ENCODE measurements around the gene MLKL.

Gene MLKL

DNA sequence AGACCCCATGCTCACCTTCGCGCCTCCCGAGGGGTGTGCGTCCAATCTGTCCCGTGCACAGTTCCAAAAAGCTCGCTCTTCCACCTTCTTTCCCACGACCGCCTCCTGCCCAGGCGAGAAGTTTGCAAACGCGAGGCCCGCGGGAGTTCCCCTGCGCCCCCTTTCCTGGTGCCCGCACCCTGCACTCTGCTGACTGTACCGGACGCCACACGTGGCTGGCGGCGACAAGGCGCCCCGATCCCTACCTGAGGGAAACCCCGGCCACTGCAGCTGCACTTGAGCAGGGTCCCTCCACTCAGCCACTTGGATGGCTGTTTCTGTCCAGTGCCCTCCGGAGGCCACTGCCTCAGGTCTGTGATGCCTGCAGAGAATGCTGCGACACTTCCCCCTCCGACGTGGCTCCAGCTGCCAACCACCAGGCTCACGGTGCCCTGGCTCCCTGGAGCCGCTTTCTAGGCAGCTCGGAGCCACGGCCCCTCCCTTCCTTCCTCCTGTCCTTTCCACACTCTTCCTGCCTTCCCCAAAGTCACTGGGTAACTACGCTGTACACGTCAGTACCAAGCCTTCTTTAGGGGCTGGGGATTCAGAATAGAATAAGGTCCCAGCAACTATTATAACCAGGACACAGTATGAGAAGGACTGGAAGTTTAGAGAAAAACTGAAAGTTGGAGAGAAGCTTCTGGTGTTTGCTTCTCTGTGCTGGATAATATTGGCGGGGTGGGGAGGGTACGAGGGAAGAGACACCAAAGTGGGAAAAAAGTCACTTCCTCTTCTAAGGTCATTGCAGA, at the start of gene MLKL:
MLKL (minus strand) TSS at position 425 of the 788 bp plus-strand sequence. CDS start 5,105 bp downstream, outside the sequence.
- DNase-seq: peak; percentile 57 to 65

DNA sequence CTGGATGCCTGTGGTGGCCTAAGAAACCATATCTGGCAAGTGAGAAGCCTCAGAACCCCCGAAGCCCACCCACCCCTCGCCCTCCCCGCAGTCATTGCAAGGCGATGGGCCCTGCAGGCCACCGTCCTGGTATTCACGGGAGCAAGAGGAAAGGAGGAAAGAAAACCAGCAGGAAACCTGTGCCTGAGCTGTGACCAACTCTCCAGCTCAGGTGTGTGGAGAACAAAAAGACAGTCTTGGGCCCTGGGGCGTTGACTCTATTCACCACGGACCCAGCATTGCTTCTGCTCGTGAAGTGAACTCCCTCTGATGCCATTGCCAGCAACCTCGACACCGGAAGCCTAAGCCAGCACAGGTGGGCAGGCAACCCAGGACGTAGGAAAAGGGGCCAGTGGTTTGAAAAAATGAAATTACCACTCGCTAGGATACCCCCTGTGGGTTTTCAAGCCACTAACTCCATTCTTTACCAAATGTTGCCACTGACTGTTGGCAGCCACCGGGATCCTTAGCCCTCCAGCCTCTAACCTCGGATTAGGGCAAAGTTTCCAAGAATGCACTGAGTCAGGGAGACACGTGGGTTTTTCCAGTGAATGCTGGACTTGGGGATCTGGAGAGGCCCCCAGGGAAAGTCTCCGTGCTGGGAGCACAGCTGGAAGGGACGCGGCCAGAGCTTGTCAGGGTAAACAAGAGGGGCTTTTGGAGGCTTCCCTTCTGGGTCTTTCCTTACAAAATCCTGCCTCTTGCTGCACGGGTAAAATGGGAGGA, 48.8 kb upstream of the MLKL start:
- no peak for DNase-seq

DNA sequence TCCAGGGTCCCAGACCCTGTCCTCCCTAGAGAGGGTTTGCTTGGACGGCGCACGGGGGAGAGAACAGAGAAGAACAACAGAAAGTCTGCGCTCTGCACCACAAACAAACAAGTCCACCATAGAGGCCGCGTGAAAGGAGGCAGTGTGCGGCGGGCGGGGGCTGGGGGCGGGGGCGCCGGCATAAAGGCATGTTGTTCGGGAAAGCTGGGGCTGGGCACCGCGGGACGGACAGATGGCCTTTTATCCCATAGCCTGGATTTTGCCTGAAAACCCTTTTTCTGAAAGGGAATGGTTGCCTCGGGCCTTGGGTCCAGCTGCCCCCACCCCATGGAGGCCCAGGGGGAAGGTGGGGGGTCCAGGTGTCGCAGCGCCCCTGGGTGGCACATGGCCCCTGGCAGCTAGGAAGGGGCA, 48.0 kb upstream of the MLKL start:
- no peak for DNase-seq

DNA sequence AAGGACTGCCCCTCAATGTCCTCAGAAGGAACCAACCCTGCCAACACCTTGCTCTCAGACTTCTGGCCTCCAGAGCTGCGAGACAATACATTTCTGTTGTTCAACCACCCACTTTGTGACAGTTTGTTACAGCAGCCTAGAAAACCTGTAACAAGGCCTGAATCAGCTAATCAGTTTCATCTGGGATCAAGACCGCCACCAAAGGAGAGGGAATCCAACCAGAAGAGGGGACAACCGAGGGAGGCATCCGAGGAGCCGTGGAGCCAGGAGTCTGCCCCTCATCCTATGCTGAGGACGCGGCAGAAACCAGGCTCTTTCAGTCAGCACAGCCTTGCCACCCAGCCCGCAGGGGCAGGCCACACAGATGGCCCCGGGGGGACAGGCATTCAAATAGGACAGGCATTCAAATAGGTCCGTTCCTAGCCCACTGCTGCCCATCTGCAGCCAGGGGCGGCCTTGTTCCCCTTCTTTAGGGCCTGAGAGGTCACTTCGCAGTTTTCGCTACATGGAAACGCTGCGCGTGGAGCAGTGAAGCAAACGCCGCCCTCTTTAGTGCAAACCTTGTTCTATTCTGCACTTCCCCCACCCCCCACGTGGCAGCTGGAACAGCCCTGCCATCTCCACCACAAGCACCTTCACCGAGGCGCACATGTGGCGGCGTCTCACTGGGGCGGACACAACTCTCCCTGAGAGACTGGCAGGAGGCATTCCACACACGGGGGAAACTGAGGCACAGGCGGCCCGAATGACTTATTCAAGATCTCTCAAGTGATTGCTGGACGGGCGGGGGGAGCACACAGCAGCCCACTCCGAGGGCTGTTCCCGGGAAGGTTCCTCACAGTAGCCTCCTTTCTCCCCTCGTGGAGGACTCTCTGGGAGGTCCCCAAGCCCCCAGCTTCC, 47.3 kb upstream of the MLKL start:
- no peak for DNase-seq

DNA sequence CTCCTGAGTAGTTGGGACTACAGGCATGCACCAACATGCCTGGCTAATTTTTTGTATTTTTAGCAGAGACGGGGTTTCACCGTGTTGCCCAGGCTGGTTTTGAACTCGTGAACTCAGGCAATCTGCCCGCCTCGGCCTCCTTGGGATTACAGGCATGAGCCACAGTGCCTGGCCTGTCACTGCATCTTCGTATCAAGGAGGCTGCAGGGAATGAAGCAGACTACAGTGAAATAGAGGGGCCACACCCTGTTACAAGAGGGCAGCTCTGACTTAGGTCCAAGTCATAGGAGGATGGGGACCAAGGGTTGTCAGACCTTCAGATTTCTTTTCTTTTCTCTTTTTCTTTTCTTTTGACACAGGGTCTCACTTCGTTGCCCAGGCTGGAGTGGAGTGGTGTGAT, 45.3 kb upstream of the MLKL start:
- no peak for DNase-seq

DNA sequence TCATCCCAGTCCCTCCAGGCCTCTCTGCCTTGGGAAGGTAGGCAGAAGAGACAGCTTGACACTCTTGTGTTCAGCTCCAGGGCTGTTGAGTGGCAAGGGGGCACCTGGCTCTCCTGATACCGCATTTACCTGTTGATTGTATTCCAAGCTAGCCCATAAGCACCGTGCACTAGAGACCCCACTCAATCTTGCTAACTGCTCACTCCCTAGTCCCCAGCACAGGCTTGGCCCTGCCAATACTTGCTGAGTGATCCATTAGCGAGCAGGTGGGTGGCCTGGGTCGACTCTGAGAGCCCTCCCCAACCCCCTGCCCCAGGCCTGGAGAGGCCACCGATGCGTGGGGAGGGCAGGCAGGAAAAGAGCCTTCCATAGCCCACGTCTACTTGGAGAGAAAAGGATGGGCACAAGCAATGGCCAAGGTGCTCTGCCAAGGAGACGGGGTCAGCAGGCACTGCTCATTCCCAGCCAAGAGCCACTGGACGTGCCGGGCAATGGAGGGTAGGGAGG, 44.5 kb upstream of the MLKL start:
- DNase-seq: no peak

DNA sequence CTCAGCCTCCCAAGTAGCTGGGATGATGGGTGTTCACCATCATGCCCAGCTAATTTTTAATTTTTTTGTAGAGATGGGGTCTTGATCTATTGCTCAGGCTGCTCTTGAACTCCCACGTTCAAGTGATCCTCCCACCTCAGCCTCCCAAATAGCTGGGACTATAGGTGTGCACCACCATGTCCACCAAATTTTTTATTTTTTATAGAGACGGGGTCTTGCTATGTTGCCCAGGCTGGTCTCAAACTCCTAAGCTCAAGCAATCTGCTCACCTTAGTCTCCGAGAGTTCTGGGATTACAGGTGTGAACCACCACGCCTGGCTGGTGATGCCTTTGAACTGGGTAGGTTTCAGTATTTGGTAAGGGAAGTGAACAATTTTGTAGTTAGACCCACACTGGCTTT, 43.9 kb upstream of the MLKL start:
- no peak for DNase-seq

DNA sequence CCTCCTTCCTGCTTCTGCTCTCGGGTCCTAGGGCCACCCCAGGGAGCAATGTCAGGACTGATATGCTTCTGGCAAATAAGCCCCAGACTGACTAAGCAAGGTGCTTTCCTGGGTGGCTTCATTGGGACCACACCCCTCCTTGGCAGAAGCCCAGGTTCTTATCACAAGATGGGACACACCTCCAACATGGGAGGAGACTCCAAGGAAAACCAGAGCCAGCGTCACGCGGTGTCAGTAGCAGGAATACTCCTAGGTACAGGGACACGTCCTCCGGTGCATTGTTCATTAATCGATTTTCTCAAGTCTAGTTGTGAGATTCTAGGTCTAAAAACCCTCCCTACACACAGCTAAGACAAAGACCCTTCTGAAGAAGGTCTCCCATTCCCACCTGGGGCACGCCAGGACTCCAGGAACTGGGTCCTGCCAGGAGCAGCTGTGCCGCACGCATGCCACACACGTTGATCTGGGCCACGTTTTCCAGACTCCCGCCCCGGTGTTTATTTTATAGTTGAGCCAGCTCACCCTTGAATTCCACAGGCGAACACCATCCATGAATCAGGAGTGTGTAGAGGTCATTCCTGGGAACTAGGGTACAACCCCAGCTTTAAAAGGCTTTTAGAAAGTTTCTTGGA, 43.1 kb upstream of the MLKL start:
- no peak for DNase-seq

DNA sequence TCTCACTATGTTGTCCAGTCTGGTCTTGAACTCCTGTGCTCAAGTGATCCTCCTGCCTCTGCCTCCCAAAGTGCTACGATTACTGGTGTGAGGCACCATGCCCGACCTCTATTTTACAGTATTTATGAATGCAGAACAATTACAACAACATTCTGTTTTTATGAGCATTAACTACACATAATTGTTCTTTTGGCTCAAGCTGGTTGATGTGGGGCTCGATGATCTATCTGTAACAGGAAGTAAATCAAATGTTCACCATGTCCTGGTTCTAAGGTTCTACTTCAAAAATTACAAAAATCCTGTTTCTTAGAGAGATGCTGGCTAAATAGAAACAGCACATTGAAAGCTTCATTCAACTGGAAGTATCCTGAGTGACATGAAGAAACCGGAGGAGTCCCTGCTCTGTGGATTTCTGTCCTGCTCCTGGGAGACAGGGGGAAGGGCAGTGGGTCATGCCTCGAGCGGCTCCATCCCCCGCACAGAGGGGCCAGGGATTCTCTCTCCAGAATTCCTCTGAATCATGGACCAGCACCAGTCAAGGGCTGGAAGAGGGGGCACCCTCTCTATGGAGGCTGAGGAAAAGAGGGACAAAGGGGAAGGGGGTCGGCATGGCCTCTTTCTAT, 42.5 kb upstream of the MLKL start:
- no peak for DNase-seq

DNA sequence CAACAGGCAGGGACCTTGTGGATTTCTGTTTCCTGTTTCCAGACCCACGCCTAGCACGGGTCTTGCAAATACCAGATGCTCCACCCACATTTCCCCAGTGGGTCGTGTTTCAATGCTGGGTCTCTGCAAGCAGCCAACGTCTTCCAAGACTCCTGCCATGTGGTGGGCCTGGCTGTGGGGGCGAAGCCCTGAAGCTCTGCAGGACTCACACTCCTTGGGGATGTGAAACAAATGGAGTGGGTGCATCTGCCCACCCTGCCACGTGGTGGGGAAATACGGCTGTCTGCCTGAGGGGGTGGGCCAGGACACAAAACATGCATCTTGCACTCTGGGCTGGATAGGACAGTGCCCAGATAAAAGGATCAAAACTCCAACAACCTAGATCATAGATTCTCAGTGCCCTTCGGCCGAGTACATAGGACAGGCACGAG, 41.4 kb upstream of the MLKL start:
- no peak for DNase-seq

DNA sequence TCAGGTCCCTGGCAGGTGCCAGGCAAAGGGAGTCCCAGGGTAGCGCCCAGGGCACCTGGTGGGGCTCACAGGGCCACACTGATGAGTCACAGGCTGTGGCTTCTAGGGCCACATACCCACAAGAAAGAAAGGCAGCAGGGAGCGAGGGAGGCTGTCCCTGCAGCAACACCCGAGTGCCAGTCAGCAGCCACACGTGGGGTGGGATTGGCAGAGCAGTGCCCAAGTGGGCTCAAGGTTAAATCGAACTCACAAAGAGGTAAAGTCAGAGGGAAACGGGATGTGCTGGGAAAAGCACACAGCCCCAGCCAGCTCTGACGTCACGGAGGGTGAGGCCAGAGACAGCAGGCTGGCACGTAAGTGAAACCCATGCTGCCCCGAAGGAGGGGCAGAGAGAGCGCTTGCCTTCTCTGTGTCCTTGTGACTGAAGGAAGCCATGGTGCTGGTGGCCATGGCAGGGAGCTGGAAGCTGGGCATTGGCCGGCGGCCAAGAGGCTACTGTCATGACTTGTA, 40.2 kb upstream of the MLKL start:
- DNase-seq: no peak

DNA sequence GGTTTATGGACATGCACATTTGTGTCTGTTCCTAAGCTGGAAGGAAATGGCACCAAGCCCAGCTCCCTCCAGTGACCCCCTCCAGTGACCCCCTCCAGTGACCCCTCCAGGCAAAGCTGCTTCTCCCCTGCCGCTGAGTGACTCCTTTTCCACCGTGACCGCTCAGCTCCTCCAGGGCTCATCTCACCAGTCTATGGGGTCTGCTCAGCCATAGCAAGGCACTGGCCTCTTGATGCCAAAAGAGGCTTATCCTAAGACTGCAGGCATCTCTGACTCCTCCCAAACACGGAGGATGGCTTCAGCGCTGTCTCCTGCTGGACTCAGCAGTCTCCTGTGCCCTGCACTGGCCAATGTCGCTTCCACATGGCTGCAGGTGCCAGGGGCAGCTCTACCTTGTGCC, 38.6 kb upstream of the MLKL start:
- DNase-seq: no peak

DNA sequence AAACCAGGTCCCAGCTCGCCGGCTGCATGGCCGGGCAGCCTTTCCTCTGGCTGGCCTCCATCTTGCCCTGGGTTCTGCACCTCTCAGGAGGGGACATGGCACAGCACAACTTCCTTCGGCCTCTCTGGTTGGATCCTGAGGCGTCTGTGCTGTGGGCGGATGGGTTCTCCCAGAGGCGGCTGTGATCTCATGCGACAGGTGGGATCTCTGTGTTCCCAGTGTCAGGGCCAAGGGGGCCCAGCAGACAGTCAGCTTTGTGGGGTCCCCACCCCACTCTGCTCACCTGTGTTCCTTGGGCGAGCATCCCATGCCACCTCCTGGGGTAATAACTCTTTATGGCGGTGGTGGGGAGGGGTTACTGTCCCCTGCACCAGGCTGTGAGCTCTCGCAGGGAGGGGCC, 38.2 kb upstream of the MLKL start:
- DNase-seq: no peak

DNA sequence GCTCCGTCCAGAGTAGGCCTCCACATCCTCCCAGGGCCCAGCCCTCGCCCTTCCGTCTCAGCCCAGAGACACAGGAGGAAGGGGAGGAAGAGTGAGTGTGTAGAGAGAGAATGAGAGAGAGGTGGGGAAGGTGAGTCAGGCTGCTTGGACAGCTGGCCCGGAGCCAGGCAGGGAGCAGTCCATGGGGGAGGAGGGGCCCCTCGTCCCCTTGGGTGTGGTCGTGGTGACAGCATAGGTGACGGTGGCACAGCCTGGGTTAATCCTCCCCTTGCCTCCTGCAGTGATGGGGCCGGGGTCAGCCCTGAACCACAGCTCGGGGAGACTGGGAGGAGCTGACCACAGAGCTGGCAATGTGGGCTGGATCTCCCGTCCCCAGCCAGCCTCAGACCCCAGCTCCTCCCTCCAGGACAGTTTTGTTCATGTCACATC, 37.5 kb upstream of the MLKL start:
- no peak for DNase-seq

DNA sequence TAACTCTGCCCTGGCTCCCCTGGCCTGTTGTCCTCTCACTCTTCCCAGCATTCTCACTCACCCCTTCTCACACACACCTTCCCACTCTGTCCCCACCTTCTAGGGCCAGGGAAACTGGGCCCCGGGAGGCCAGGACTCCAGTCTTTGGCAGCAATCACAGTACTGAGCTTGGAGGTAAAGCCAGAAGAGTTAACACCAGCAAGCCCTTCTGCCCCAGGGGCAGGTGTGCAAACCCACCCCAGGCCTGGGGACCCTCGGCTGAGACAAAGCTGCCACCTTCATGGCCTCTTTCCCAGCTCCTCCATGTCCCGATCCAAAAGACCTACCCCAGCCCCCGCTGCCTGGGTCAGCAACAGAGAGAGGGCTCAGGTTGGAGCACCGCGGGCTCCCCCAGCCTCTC, 36.9 kb upstream of the MLKL start:
- no peak for DNase-seq

DNA sequence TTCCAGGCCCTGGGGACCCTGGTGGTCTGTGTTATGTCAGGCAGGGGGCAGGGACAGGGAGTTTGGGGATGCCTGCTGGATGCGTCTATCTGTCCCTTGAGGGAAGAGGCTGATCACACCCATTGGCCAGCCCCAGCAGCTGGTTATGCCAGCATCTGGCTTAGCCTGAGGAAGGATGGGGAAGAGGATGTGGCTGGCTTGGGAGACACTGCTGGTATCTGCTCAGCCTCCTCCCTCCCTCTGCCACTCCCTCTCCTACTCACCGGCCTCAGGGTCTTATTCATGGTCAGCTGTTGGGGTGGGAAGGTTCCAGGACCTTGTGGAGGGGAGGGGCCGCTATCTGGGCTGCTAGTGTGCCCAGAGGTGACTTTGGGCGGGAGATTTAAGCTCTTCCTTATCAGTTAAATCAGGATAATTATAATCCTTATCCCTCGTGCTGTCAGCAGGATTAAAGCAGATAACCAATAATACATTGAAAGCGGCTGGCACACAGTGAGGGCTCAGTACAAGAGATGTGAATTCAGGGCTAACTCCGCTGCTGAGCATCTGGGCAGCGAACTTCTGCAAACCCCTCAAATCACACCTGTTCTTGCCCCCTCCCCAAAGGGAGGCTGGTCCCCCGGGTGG, 36.0 kb upstream of the MLKL start:
- DNase-seq: no peak

DNA sequence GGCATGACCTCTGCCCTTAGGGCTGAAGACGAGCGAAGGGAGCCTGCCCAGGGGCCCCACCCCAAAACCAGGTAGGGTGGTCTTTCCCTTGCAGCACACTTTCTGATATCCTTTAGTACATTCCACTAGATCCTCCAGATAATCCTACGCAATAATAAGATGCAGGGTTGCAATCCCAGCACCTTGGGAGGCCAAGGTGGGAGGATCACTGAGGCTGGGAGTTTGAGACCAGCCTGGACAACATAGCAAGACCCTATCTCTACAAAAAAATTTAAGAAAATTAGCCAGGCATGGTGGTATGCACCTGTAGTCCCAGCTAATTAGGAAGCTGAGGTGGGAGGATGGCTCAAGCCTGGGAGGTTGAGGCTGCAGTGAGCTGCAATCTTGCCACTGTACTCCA, 34.9 kb upstream of the MLKL start:
- no peak for DNase-seq

DNA sequence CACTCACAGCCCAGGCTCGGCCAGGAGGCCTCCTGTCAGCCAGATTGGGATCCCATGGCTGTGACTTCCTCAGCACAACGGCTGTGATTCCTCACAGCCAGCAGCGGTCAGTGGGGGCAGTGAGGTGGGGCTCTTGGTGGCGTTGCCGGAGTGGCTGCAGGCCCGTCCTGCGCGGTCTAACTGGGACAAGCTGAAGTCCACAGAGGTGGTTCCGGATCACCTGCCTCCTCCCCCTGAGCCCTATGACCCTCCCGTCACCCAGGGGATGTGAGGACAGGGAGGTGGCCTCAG, 34.4 kb upstream of the MLKL start:
- DNase-seq: no peak

DNA sequence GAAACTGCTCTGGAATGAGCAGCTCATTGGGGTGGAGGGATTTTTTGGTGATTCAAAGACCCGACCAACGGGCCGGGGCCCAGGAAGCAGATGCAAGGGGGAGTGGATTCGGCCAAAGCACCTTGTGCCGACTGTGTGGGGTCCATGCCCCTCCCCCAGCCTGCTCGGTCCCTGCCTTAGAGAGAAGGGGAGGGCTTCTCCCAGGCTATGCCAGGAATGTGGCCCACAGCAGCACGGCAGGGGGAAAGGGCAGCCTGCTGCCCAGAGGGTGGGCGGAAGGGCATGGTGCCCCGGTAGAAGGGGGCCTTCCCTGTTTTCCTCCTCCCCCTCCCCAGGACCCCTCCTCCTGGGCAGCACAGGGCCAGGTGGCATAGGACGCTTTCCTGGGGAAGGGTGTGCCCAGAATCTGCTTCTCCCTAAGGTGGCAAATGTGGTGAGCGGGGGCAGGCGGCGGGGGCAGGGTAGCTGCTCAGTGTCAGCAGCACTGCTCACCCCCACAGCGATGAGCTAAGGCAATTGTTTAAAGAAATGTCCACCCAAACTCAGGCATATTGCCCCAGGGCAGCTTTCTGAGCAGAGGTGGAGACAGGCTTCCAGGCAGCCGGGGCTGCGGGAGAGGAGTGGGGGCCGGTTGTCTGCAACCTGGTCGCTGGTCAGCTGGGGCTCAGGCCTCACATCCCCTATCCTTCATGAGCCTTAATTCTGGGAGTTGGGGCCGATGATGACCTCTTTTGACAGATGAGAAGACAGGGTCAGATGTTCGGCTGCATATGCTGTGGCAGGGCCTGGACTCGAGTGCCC, 33.9 kb upstream of the MLKL start:
- no peak for DNase-seq

DNA sequence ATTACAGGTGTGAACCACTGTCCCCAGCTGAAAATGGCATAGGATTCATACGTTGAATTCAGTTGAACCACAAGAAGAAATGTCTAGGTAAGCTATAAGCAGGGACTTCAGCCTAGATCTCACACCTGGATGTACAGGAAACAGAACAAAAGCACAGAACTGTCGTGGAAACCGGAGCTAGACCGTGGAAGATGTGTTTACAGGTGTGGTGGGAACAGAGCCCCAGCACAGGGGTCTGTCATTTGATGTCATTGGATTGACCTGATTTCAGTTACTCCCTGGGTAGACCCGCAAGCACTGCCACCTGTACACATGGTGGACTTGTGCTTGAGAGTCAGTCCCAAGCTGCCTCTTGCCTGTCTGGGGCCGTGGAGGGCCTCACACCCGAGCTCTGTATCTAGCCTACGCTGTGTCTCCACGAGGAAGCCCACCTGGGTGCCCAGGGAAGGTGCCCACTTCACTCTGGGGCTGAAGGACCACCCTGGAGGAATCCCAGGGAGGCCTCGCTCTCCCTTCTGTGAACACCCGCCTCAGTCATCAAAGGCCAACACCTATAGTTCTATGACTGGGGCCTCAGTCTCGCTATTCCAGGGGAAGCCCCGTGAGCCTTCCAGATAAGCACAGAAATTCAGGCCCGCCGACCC, 32.2 kb upstream of the MLKL start:
- no peak for DNase-seq

Measured in activated CD4-positive, alpha-beta T cell treated with anti-CD3 and anti-CD28 coated beads for 4 hours (primary cell).